HEK293 (cell line): Measurements from ENCODE around the gene C1QL1.
A peak's percentile ranks its signal among the peaks of the same experiment; 100 is the strongest.

ENCODE experiments used
- CTCF ChIA-PET: fragments of 350-600 bp; formaldehyde crosslinking; extraction: SDS; loops from one replicate; lab custom pipeline; 2021; ENCODE audit warnings: antibody characterized with exemption; lab: Yijun Ruan, JAX
- POLR2A ChIA-PET: fragments of 300-600 bp; formaldehyde crosslinking; extraction: SDS; loops from one replicate; lab custom pipeline; 2020; ENCODE audit warnings: antibody characterized with exemption, inconsistent platforms; lab: Yijun Ruan, JAX
- H3K27ac ChIP-seq: fragments of 200-500 bp; sonication (Bioruptor generic); 2 replicates; pipeline ENCODE4 v1.5.1; 2014; ENCODE audit warnings: low read depth, low read length, control low read depth, inconsistent platforms; ENCODE audit errors: extremely low read depth
- H3K36me3 ChIP-seq, 2 experiments: fragments of 200-500 bp in 1 of 2; sonication (Bioruptor generic) in 1 of 2; 1 replicate in 1 of 2; 2 replicates in 1 of 2; pipeline ENCODE4 v1.5.1; 2014 to 2017; ENCODE audit warnings: inconsistent platforms in 2 of 2, low read length in 2 of 2; ENCODE audit not compliant: control insufficient read depth in 2 of 2, insufficient read depth in 1 of 2
- H3K4me1 ChIP-seq: fragments of 200-500 bp; sonication (Bioruptor generic); 2 replicates; pipeline ENCODE4 v1.5.1; 2014; ENCODE audit warnings: mild to moderate bottlenecking, low read length, inconsistent platforms; ENCODE audit not compliant: control insufficient read depth, insufficient read depth
- H3K4me3 ChIP-seq: 2 replicates; pipeline ENCODE4 v1.5.1; 2011; ENCODE audit warnings: low read depth, mild to moderate bottlenecking, control low read depth, low read length, moderate library complexity
- H3K9me3 ChIP-seq: fragments of 200-500 bp; sonication (Bioruptor generic); 2 replicates; pipeline ENCODE4 v1.5.1; 2014; ENCODE audit warnings: low read depth, low read length, inconsistent platforms; ENCODE audit not compliant: control insufficient read depth, insufficient read depth
- PRDM2 ChIP-seq: fragments of 450-650 bp; formaldehyde crosslinking; IDR thresholded peaks from 2 replicates; pipeline ENCODE4 v1.5.1; 2016; ENCODE audit warnings: missing biosample characterization, missing genetic modification characterization, borderline replicate concordance
- TCF7L2 ChIP-seq: IDR thresholded peaks from 2 replicates; pipeline ENCODE4 v1.6.1; 2011; ENCODE audit warnings: low read depth, mild to moderate bottlenecking, inconsistent platforms, low read length, moderate library complexity, borderline replicate concordance
- ZBTB17 ChIP-seq: fragments of 450-650 bp; formaldehyde crosslinking; IDR thresholded peaks from 2 replicates; pipeline ENCODE4 v1.5.1; 2016; ENCODE audit warnings: missing biosample characterization, missing genetic modification characterization
- ZBTB20 ChIP-seq: fragments of 450-650 bp; formaldehyde crosslinking; IDR thresholded peaks from 2 replicates; pipeline ENCODE4 v1.5.1; 2016; ENCODE audit warnings: missing biosample characterization, missing genetic modification characterization
- ZNF16 ChIP-seq: fragments of 450-650 bp; formaldehyde crosslinking; IDR thresholded peaks from 2 replicates; pipeline ENCODE4 v1.5.1; 2016; ENCODE audit warnings: low read depth, missing biosample characterization, missing genetic modification characterization
- ZNF202 ChIP-seq: fragments of 450-650 bp; formaldehyde crosslinking; IDR thresholded peaks from 2 replicates; pipeline ENCODE4 v1.5.1; 2016; ENCODE audit warnings: missing biosample characterization, missing genetic modification characterization, borderline replicate concordance
- ZNF366 ChIP-seq: fragments of 450-650 bp; formaldehyde crosslinking; conservative IDR thresholded peaks from 2 replicates; pipeline ENCODE4 v1.5.1; 2016; ENCODE audit warnings: missing biosample characterization, missing genetic modification characterization
- ZNF391 ChIP-seq: fragments of 450-650 bp; formaldehyde crosslinking; IDR thresholded peaks from 2 replicates; pipeline ENCODE4 v1.5.1; 2016; ENCODE audit warnings: low read depth, missing biosample characterization, missing genetic modification characterization, borderline replicate concordance
- ZNF580 ChIP-seq: fragments of 450-650 bp; formaldehyde crosslinking; IDR thresholded peaks from 2 replicates; pipeline ENCODE4 v1.5.1; 2016; ENCODE audit warnings: missing biosample characterization, missing genetic modification characterization
- ZNF658 ChIP-seq: fragments of 450-650 bp; formaldehyde crosslinking; IDR thresholded peaks from 2 replicates; pipeline ENCODE4; 2016; ENCODE audit warnings: missing biosample characterization, missing genetic modification characterization
- TF ChIP-seq, protein P1 (sequence below): fragments of 450-650 bp; formaldehyde crosslinking; IDR thresholded peaks from 2 replicates; pipeline ENCODE4 v1.5.1; 2016; ENCODE audit warnings: missing biosample characterization, missing genetic modification characterization
- TF ChIP-seq, protein P2 (sequence below): fragments of 450-650 bp; formaldehyde crosslinking; IDR thresholded peaks from 2 replicates; pipeline ENCODE4 v1.5.0; 2017; ENCODE audit warnings: missing biosample characterization, missing genetic modification characterization, borderline replicate concordance
- TF ChIP-seq, protein P3 (sequence below): fragments of 450-650 bp; formaldehyde crosslinking; IDR thresholded peaks from 2 replicates; pipeline ENCODE4 v1.5.1; 2017; ENCODE audit warnings: missing biosample characterization, missing genetic modification characterization

The C1QL1 gene

GRCh38 chr17:44981221-44981968 is 13.3 kb upstream of the C1QL1 start:
- Histone ChIP-seq H3K36me3 (no peaks in the 10 kb centered on the region), H3K9me3 (no peaks in the 10 kb centered on the region)
- POLR2A ChIA-PET, result no interaction called here

DNA sequence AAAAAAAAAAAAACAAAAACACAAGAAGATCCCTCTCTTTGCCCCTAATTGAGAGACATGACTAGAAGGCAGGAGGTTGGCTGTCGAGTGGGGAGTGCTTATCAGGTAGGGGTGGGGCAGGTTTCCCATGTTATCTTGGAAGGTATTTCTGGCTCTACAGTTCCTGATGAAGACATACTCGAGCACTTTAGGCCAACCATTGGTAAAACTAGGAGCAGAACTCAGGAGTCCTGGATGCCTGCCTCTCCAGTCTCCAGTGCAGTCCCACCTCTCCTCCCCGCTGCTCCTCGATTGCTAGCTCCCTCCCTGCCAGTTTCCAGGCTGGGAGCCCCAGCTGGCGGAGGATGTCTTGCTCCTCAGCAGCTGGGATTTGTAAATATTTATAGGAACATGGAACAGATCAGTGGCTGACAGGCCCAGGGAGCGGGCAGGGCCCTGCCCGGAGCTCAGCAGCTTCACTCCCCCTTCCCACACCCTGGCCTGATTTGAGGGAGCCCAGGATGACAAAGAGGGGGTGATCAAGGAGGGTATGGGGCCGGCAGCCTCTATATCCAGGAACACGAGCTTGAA is 11.4 kb upstream of the C1QL1 start:
- H3K36me3 ChIP-seq, result no peaks in the 10 kb centered on the region
- TF ChIP-seq ZNF580 (tag by site-specific recombination), result no peak
- TF ChIP-seq, protein P1, sequence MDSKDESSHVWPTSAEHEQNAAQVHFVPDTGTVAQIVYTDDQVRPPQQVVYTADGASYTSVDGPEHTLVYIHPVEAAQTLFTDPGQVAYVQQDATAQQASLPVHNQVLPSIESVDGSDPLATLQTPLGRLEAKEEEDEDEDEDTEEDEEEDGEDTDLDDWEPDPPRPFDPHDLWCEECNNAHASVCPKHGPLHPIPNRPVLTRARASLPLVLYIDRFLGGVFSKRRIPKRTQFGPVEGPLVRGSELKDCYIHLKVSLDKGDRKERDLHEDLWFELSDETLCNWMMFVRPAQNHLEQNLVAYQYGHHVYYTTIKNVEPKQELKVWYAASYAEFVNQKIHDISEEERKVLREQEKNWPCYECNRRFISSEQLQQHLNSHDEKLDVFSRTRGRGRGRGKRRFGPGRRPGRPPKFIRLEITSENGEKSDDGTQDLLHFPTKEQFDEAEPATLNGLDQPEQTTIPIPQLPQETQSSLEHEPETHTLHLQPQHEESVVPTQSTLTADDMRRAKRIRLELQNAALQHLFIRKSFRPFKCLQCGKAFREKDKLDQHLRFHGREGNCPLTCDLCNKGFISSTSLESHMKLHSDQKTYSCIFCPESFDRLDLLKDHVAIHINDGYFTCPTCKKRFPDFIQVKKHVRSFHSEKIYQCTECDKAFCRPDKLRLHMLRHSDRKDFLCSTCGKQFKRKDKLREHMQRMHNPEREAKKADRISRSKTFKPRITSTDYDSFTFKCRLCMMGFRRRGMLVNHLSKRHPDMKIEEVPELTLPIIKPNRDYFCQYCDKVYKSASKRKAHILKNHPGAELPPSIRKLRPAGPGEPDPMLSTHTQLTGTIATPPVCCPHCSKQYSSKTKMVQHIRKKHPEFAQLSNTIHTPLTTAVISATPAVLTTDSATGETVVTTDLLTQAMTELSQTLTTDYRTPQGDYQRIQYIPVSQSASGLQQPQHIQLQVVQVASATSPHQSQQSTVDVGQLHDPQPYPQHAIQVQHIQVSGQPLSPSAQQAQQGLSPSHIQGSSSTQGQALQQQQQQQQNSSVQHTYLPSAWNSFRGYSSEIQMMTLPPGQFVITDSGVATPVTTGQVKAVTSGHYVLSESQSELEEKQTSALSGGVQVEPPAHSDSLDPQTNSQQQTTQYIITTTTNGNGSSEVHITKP, result peak; percentile 89
- no peaks in the 10 kb centered on the region for H3K9me3 ChIP-seq
- H3K4me1 ChIP-seq, result peaks cover 5% of the 10 kb centered on the region; the same call in 1 of the 2 replicates
- H3K4me3 ChIP-seq, result no peak overlapping the region
- ChIA-PET CTCF (interaction anchor here (1.0 to 5.6 kb wide), 3 partner anchors 20 to 59 kb away, joined by 5 to 26 read pairs (median 5); no protein-coding TSS in a partner anchor), POLR2A (no interaction called here)
- no peak overlapping the region for H3K27ac ChIP-seq

More at GRCh38 chr17:44981221-44981968, 13.3 kb upstream of the C1QL1 start:
- TF ChIP-seq ZNF658 (tag by site-specific recombination) (no peak), ZBTB20 (tag by site-specific recombination) (no peak), ZBTB17 (tag by site-specific recombination) (peak; percentile 70)
- no peak overlapping the region for H3K4me3 ChIP-seq
- CTCF ChIA-PET, result interaction anchor here (1.0 to 5.6 kb wide), 5 partner anchors 9 to 205 kb away, joined by 3 to 26 read pairs (median 4); no protein-coding TSS in a partner anchor
- H3K4me1 ChIP-seq, result peaks cover 5% of the 10 kb centered on the region; the same call in 1 of the 2 replicates
- H3K27ac ChIP-seq, result no peak overlapping the region

DNA sequence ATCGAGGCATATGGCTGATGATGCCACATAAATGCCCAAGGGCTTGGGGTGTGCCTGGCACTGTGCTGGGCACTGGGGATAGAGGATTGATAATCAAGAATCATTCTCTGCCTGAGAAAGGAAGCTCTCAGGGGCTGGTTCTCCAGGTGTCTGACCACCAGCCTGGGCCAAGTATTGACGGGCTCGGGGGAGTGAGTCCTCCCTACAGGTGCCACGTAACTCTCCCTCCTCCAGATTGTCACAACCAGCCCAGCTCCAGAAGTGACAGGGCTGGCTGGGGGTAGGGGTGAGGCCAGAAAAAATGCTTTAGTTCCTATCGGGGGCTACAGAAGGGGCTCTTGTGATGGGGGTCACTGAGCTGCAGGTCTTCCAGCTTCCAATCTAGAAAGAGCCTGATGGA is 10.7 kb upstream of the C1QL1 start:
- Histone ChIP-seq H3K36me3 (no peaks in the 10 kb centered on the region), H3K9me3 (no peaks in the 10 kb centered on the region), H3K27ac (no peak overlapping the region), H3K4me1 (peaks cover 5% of the 10 kb centered on the region; the same call in 1 of the 2 replicates), H3K4me3 (no peak overlapping the region)
- POLR2A ChIA-PET, result no interaction called here
- CTCF ChIA-PET, result interaction anchor here (1.3 to 5.6 kb wide), 2 partner anchors 42 to 59 kb away, joined by 5 to 26 read pairs; no protein-coding TSS in a partner anchor
- TF ChIP-seq ZNF202 (tag by site-specific recombination) (no peak), ZNF391 (tag by site-specific recombination) (no peak), TCF7L2 (no peak), PRDM2 (tag by site-specific recombination) (no peak), ZNF16 (tag by site-specific recombination) (no peak), ZNF366 (tag by site-specific recombination) (no peak)
- TF ChIP-seq, protein P2, sequence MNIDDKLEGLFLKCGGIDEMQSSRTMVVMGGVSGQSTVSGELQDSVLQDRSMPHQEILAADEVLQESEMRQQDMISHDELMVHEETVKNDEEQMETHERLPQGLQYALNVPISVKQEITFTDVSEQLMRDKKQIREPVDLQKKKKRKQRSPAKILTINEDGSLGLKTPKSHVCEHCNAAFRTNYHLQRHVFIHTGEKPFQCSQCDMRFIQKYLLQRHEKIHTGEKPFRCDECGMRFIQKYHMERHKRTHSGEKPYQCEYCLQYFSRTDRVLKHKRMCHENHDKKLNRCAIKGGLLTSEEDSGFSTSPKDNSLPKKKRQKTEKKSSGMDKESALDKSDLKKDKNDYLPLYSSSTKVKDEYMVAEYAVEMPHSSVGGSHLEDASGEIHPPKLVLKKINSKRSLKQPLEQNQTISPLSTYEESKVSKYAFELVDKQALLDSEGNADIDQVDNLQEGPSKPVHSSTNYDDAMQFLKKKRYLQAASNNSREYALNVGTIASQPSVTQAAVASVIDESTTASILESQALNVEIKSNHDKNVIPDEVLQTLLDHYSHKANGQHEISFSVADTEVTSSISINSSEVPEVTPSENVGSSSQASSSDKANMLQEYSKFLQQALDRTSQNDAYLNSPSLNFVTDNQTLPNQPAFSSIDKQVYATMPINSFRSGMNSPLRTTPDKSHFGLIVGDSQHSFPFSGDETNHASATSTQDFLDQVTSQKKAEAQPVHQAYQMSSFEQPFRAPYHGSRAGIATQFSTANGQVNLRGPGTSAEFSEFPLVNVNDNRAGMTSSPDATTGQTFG (tag by site-specific recombination), result no peak
- TF ChIP-seq, protein P3, sequence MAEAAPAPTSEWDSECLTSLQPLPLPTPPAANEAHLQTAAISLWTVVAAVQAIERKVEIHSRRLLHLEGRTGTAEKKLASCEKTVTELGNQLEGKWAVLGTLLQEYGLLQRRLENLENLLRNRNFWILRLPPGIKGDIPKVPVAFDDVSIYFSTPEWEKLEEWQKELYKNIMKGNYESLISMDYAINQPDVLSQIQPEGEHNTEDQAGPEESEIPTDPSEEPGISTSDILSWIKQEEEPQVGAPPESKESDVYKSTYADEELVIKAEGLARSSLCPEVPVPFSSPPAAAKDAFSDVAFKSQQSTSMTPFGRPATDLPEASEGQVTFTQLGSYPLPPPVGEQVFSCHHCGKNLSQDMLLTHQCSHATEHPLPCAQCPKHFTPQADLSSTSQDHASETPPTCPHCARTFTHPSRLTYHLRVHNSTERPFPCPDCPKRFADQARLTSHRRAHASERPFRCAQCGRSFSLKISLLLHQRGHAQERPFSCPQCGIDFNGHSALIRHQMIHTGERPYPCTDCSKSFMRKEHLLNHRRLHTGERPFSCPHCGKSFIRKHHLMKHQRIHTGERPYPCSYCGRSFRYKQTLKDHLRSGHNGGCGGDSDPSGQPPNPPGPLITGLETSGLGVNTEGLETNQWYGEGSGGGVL, result no peak
